Endothelial cell of umbilical vein (primary cell): ENCODE measurements around the gene TOMM40.

ENCODE experiments used
- EZH2 ChIP-seq: IDR thresholded peaks from 2 replicates; pipeline ENCODE4 v1.6.1; 2012; ENCODE audit warnings: borderline replicate concordance, low read depth, mild to moderate bottlenecking, moderate library complexity, low read length, inconsistent platforms; ENCODE audit not compliant: severe bottlenecking
- FOS ChIP-seq: IDR thresholded peaks from 2 replicates; pipeline ENCODE4 v1.6.1; 2011; ENCODE audit warnings: mild to moderate bottlenecking, low read length, moderate library complexity, borderline replicate concordance; ENCODE audit not compliant: insufficient read depth
- GATA2 ChIP-seq: IDR thresholded peaks from 2 replicates; pipeline ENCODE4 v1.7.0; 2011; ENCODE audit warnings: low read depth, mild to moderate bottlenecking, moderate library complexity, mixed read lengths, low read length; ENCODE audit not compliant: insufficient read length, insufficient read depth
- JUN ChIP-seq: IDR thresholded peaks from 2 replicates; pipeline ENCODE4 v1.6.1; 2011; ENCODE audit warnings: borderline replicate concordance, low read depth; ENCODE audit not compliant: insufficient read length, insufficient read depth
- POLR2A ChIP-seq: IDR thresholded peaks from 2 replicates; pipeline ENCODE4 v1.6.1; 2012; ENCODE audit warnings: low read depth, mild to moderate bottlenecking, control low read depth, low read length
- POLR2AphosphoS5 ChIP-seq: IDR thresholded peaks from 2 replicates; pipeline ENCODE4 v1.6.1; 2012; ENCODE audit warnings: low read depth, mild to moderate bottlenecking, control low read depth, low read length, moderate library complexity; ENCODE audit not compliant: insufficient read depth
- TF ChIP-seq, protein P1 (sequence below), 2 donors: IDR thresholded peaks; 1 replicate in 1 of 2; 2 replicates in 1 of 2; pipeline ENCODE4 v1.5.1; 2011; ENCODE audit warnings: low read length in 2 of 2, mild to moderate bottlenecking in 2 of 2, moderate library complexity in 2 of 2, control low read depth in 1 of 2, inconsistent platforms in 1 of 2, low read depth in 1 of 2; ENCODE audit not compliant: insufficient read depth in 1 of 2; ENCODE audit errors: extremely low read depth in 1 of 2
- TF ChIP-seq, protein P2 (sequence below): IDR thresholded peaks from 2 replicates; pipeline ENCODE4 v1.6.1; 2011; ENCODE audit not compliant: insufficient read depth, insufficient read length

- TF ChIP-seq POLR2AphosphoS5 (peak; percentile 86), EZH2 (no peak), POLR2A (peak; percentile 47), FOS (no peak), GATA2 (no peak), JUN (no peak)
- TF ChIP-seq, protein P1, sequence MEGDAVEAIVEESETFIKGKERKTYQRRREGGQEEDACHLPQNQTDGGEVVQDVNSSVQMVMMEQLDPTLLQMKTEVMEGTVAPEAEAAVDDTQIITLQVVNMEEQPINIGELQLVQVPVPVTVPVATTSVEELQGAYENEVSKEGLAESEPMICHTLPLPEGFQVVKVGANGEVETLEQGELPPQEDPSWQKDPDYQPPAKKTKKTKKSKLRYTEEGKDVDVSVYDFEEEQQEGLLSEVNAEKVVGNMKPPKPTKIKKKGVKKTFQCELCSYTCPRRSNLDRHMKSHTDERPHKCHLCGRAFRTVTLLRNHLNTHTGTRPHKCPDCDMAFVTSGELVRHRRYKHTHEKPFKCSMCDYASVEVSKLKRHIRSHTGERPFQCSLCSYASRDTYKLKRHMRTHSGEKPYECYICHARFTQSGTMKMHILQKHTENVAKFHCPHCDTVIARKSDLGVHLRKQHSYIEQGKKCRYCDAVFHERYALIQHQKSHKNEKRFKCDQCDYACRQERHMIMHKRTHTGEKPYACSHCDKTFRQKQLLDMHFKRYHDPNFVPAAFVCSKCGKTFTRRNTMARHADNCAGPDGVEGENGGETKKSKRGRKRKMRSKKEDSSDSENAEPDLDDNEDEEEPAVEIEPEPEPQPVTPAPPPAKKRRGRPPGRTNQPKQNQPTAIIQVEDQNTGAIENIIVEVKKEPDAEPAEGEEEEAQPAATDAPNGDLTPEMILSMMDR (IDR thresholded peaks at IDR 0.05; ENCODE audit: extremely low read depth in 1 of 2, insufficient read depth in 1 of 2, low read depth in 1 of 2, low read length in 2 of 2): no peak
- TF ChIP-seq, protein P2, sequence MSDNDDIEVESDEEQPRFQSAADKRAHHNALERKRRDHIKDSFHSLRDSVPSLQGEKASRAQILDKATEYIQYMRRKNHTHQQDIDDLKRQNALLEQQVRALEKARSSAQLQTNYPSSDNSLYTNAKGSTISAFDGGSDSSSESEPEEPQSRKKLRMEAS: peak; percentile 2
Observed at GRCh38 chr19:44891016-44891882, at the start of gene TOMM40.
